Measurements from ENCODE around the gene CCDC159. TPM values are rescaled to one million over a fixed set of nuclear protein-coding genes. Genes with fewer than 3 reads are reported as not detected.

Gene CCDC159
- total RNA-seq, 1 donor from 2014 or later: 1.8 TPM

DNA sequence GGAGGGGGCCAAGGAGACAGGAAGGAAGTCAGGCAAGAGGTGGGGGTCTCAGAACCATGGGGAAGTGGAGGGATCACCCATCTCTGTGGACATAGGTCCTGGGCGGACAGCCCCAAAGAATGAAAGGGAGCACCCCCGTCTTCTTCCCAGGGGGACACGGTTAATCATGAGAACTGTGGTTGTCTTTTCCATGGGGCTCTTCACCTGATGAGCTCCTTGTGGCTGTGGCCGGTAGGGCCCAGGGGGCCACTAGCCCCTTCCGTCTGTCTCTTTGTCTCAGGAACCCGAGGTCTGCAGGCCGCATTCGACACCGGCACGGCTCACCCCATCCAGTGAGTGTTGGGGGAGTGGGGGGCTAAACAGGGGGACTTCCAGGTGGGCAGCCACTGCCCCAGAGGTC lies 17.6 kb downstream of the CCDC159 start:
- H3K4me1 ChIP-seq: peaks cover 4% of the 10 kb centered on the region
- TF ChIP-seq EZH2phosphoT487 (IDR thresholded peaks at IDR 0.05): no peak
- TF ChIP-seq, protein P1, sequence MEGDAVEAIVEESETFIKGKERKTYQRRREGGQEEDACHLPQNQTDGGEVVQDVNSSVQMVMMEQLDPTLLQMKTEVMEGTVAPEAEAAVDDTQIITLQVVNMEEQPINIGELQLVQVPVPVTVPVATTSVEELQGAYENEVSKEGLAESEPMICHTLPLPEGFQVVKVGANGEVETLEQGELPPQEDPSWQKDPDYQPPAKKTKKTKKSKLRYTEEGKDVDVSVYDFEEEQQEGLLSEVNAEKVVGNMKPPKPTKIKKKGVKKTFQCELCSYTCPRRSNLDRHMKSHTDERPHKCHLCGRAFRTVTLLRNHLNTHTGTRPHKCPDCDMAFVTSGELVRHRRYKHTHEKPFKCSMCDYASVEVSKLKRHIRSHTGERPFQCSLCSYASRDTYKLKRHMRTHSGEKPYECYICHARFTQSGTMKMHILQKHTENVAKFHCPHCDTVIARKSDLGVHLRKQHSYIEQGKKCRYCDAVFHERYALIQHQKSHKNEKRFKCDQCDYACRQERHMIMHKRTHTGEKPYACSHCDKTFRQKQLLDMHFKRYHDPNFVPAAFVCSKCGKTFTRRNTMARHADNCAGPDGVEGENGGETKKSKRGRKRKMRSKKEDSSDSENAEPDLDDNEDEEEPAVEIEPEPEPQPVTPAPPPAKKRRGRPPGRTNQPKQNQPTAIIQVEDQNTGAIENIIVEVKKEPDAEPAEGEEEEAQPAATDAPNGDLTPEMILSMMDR (IDR thresholded peaks at IDR 0.05): no peak
- no peak for TF ChIP-seq EZH2 (IDR thresholded peaks at IDR 0.05)
- no peak overlapping the region for H3K4me3 ChIP-seq
- H3K4me2 ChIP-seq: no peak overlapping the region
- Mint-ChIP-seq H3K9me3 (no peaks in the 10 kb centered on the region), H3K4me3 (no peak overlapping the region), H3K27ac (no peak overlapping the region), H3K36me3 (no peaks in the 10 kb centered on the region), H3K27me3 (ENCODE audit: insufficient read depth, low read depth) (peaks cover 5% of the 10 kb centered on the region), H3K4me1 (peaks cover 10% of the 10 kb centered on the region)
- no peaks in the 10 kb centered on the region for H3K36me3 ChIP-seq
- H3K27ac ChIP-seq: no peak overlapping the region
- H3F3A ChIP-seq (ENCODE audit: low read depth): peaks cover 6% of the 10 kb centered on the region
- no peak overlapping the region for H2AFZ ChIP-seq (replicated peaks)
- no peaks in the 10 kb centered on the region for H3K9me3 ChIP-seq (ENCODE audit: low read depth)
- DNase-seq (ENCODE audit: low spot score): no peak
- peaks cover 25% of the 10 kb centered on the region for H4K20me1 ChIP-seq (ENCODE audit: low read depth)
- peaks cover 24% of the 10 kb centered on the region for H3K27me3 ChIP-seq
- no peak overlapping the region for H3K9ac ChIP-seq
- H3K79me2 ChIP-seq (ENCODE audit: low read depth): no peaks in the 10 kb centered on the region

DNA sequence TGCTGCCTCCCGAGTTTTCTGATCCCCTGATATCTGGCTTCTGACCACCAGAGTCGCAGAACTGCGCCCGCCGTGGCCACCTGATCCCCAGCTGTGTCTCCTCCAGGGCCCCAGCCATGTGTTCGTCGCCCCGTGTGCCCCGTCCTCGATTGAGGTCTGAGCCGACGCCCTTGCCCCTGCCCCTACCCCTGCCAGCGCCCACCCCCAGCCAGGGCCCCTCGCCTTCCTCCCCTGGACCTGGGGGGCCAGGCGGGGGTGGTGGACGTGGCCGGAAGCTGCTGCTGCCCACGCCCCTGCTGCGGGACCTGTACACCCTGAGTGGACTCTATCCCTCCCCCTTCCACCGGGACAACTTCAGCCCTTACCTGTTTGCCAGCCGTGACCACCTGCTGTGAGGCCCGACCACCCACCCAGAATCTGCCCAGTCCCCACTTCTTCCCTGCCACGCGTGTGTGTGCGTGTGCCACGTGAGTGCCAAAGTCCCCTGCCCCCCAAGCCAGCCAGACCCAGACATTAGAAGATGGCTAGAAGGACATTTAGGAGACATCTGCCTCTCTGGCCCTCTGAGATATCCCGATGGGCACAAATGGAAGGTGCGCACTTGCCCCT lies 18.1 kb downstream of the CCDC159 start:
- Mint-ChIP-seq H3K36me3 (no peaks in the 10 kb centered on the region), H3K4me1 (peaks cover 10% of the 10 kb centered on the region), H3K9me3 (no peaks in the 10 kb centered on the region), H3K4me3 (no peak overlapping the region), H3K27ac (no peak overlapping the region), H3K27me3 (ENCODE audit: insufficient read depth, low read depth) (peaks cover 4% of the 10 kb centered on the region)
- Histone ChIP-seq H3F3A (ENCODE audit: low read depth) (peaks cover 6% of the 10 kb centered on the region), H3K36me3 (no peaks in the 10 kb centered on the region), H4K20me1 (ENCODE audit: low read depth) (peaks cover 30% of the 10 kb centered on the region), H3K9ac (no peak overlapping the region), H3K79me2 (ENCODE audit: low read depth) (no peaks in the 10 kb centered on the region), H3K4me3 (no peak overlapping the region), H3K4me1 (peaks cover 4% of the 10 kb centered on the region), H3K9me3 (ENCODE audit: low read depth) (no peaks in the 10 kb centered on the region), H3K27me3 (peaks cover 19% of the 10 kb centered on the region), H3K27ac (no peak overlapping the region), H2AFZ (replicated peaks) (no peak overlapping the region), H3K4me2 (no peak overlapping the region)
- no peak for DNase-seq (ENCODE audit: low spot score)
- TF ChIP-seq EZH2phosphoT487 (IDR thresholded peaks at IDR 0.05) (no peak), EZH2 (IDR thresholded peaks at IDR 0.05) (no peak)
- TF ChIP-seq, protein P1 (IDR thresholded peaks at IDR 0.05): no peak

DNA sequence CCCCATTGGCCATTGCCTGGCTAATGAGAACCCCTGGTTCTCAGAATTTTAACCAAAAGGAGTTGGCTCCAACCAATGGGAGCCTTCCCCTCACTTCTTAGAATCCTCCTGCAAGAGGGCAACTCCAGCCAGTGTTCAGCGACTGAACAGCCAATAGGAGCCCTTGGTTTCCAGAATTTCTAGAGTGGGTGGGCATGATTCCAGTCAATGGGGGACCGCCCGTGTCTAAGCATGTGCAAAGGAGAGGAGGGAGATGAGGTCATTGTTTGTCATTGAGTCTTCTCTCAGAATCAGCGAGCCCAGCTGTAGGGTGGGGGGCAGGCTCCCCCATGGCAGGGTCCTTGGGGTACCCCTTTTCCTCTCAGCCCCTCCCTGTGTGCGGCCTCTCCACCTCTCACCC lies 18.6 kb downstream of the CCDC159 start:
- no peak overlapping the region for H3K9ac ChIP-seq
- DNase-seq (ENCODE audit: low spot score): no peak
- Mint-ChIP-seq H3K36me3 (no peaks in the 10 kb centered on the region), H3K27me3 (ENCODE audit: insufficient read depth, low read depth) (peaks cover 3% of the 10 kb centered on the region), H3K27ac (no peak overlapping the region), H3K4me1 (peaks cover 10% of the 10 kb centered on the region), H3K4me3 (no peak overlapping the region), H3K9me3 (no peaks in the 10 kb centered on the region)
- no peak overlapping the region for H3K4me2 ChIP-seq
- no peaks in the 10 kb centered on the region for H3K79me2 ChIP-seq (ENCODE audit: low read depth)
- no peaks in the 10 kb centered on the region for H3K36me3 ChIP-seq
- H3K27me3 ChIP-seq: peaks cover 14% of the 10 kb centered on the region
- TF ChIP-seq EZH2phosphoT487 (IDR thresholded peaks at IDR 0.05): no peak
- TF ChIP-seq, protein P1 (IDR thresholded peaks at IDR 0.05): no peak
- peaks cover 36% of the 10 kb centered on the region for H4K20me1 ChIP-seq (ENCODE audit: low read depth)
- peaks cover 4% of the 10 kb centered on the region for H3K4me1 ChIP-seq
- no peak overlapping the region for H3K4me3 ChIP-seq
- no peak overlapping the region for H3K27ac ChIP-seq
- no peaks in the 10 kb centered on the region for H3K9me3 ChIP-seq (ENCODE audit: low read depth)
- H3F3A ChIP-seq (ENCODE audit: low read depth): peaks cover 6% of the 10 kb centered on the region
- H2AFZ ChIP-seq (replicated peaks): no peak overlapping the region

Data from neural progenitor cell (in vitro differentiated cells).